ENCODE data around the gene HIRA.
A peak's percentile ranks its signal among the peaks of the same experiment; 100 is the strongest.

The HIRA gene

GRCh38 chr22:19295733-19296132 is 135.8 kb downstream of the HIRA start:
- Histone ChIP-seq H3K27ac (ENCODE audit: low read depth, low read length) (no peak overlapping the region), H3K4me3 (ENCODE audit: low read length) (no peak overlapping the region), H3K36me3 (ENCODE audit: control insufficient read depth, insufficient read depth, low read length) (no peaks in the 10 kb centered on the region), H3K4me1 (ENCODE audit: control insufficient read depth, insufficient read depth, low read length) (no peaks in the 10 kb centered on the region), H3K27me3 (ENCODE audit: control insufficient read depth, insufficient read depth, low read length) (no peaks in the 10 kb centered on the region), H3K9ac (ENCODE audit: low read length) (no peak overlapping the region)

GRCh38 chr22:19292458-19293230 is 138.9 kb downstream of the HIRA start:
- H3K27ac ChIP-seq (ENCODE audit: low read depth, low read length) = no peak overlapping the region
- H3K27me3 ChIP-seq (ENCODE audit: control insufficient read depth, insufficient read depth, low read length) = no peaks in the 10 kb centered on the region
- no peaks in the 10 kb centered on the region for H3K4me1 ChIP-seq (ENCODE audit: control insufficient read depth, insufficient read depth, low read length)
- peak overlapping the region; percentile 75 for H3K4me3 ChIP-seq (ENCODE audit: low read length)
- H3K36me3 ChIP-seq (ENCODE audit: control insufficient read depth, insufficient read depth, low read length) = no peaks in the 10 kb centered on the region
- H3K9ac ChIP-seq (ENCODE audit: low read length) = no peak overlapping the region

GRCh38 chr22:19291580-19292457 is 139.7 kb downstream of the HIRA start, which contains the start of gene CLTCL1:
Gene CLTCL1, minus strand, starts transcription at chr22:19291719. Its CDS starts 78 bp downstream, at chr22:19291641.
- Histone ChIP-seq H3K4me1 (ENCODE audit: control insufficient read depth, insufficient read depth, low read length) (no peaks in the 10 kb centered on the region), H3K9ac (ENCODE audit: low read length) (peak within 1 kb of the TSS; percentile 29), H3K4me3 (ENCODE audit: low read length) (peak within 1 kb of the TSS; percentile 75), H3K36me3 (ENCODE audit: control insufficient read depth, insufficient read depth, low read length) (no peaks in the 10 kb centered on the region), H3K27ac (ENCODE audit: low read depth, low read length) (peak within 1 kb of the TSS; percentile 45), H3K27me3 (ENCODE audit: control insufficient read depth, insufficient read depth, low read length) (no peaks in the 10 kb centered on the region)

- Histone ChIP-seq H3K27me3 (ENCODE audit: control insufficient read depth, insufficient read depth, low read length) (no peaks in the 10 kb centered on the region), H3K9ac (ENCODE audit: low read length) (no peak overlapping the region), H3K4me3 (ENCODE audit: low read length) (peak overlapping the region; percentile 72), H3K36me3 (ENCODE audit: control insufficient read depth, insufficient read depth, low read length) (no peaks in the 10 kb centered on the region), H3K4me1 (ENCODE audit: control insufficient read depth, insufficient read depth, low read length) (no peaks in the 10 kb centered on the region), H3K27ac (ENCODE audit: low read depth, low read length) (no peak overlapping the region)
Observed at GRCh38 chr22:19291218-19291579, 140.3 kb downstream of the HIRA start.

DNA sequence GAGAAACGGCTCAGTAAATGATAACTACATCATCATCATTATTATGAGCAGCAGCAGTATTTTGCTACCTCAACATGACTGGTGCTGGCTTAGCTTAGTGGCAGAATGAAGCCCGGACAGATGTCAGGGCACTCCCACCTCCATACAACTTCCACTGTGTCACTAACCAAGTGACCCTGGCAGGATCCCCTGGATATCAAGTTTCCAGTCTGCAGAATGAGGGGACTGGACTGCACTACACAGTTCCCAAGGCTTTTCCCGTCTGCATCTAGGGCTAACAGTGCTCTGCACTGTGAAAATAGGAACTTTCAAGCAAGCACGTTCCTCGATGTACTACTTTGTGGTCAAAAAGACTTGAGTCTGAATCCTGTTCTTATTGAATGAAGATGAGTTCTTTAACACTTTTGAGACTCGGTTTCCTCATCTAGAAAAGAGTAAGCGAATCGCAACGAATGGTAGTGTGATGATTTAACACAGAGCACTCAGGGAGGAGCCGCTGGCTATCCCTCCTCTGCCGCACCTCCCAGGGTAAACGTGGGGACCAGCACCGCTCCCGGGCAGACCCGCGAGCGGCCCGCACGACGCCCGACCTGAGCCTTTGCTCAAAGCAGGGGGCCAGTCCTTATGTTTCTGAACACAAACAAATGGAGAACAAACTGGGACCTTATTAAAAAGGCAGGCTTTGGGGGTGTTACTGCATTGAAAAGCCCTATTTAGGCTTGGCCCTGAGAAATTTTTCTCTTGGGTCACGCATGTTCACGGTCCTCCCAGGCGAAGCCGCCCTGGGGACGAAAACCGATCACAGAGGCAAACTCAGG is 140.9 kb downstream of the HIRA start:
- Histone ChIP-seq H3K4me3 (ENCODE audit: low read length) (peak overlapping the region; percentile 72), H3K9ac (ENCODE audit: low read length) (no peak overlapping the region), H3K27ac (ENCODE audit: low read depth, low read length) (no peak overlapping the region), H3K27me3 (ENCODE audit: control insufficient read depth, insufficient read depth, low read length) (no peaks in the 10 kb centered on the region), H3K36me3 (ENCODE audit: control insufficient read depth, insufficient read depth, low read length) (no peaks in the 10 kb centered on the region), H3K4me1 (ENCODE audit: control insufficient read depth, insufficient read depth, low read length) (no peaks in the 10 kb centered on the region)

DNA sequence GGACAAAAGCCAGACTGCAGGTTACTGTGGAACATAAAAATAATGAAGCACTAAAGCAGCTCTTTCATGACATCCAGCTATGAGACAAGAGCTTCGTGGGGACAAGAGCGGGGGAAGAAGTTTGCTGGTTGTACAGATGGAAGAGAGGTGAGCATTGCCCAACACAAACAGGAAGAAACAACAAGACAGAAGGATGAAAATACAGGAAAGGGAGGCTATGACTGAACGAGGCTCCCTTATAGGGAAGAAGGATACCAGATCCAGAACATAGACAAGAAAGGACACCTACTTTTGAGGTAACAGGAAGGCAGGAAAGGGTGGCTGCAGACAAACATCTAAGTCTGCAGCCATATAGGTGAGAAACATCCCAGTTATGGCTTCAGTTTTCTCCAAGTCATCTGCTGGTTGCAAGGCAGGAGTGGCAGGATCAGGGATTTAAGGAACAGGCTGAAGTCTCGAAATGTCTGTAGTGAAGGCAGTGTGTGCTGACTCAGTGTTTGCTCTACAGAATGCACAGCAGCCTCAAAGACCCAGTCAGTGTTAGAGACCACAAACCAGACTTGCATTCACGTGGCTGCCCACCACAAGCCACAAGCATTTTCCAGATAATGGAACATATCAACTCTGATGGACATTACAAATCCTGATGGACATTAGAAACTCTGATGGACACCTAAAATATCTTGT is 141.9 kb downstream of the HIRA start:
- no peaks in the 10 kb centered on the region for H3K27me3 ChIP-seq (ENCODE audit: control insufficient read depth, insufficient read depth, low read length)
- no peak overlapping the region for H3K4me3 ChIP-seq (ENCODE audit: low read length)
- no peaks in the 10 kb centered on the region for H3K36me3 ChIP-seq (ENCODE audit: control insufficient read depth, insufficient read depth, low read length)
- no peak overlapping the region for H3K9ac ChIP-seq (ENCODE audit: low read length)
- no peak overlapping the region for H3K27ac ChIP-seq (ENCODE audit: low read depth, low read length)
- H3K4me1 ChIP-seq (ENCODE audit: control insufficient read depth, insufficient read depth, low read length) = no peaks in the 10 kb centered on the region

DNA sequence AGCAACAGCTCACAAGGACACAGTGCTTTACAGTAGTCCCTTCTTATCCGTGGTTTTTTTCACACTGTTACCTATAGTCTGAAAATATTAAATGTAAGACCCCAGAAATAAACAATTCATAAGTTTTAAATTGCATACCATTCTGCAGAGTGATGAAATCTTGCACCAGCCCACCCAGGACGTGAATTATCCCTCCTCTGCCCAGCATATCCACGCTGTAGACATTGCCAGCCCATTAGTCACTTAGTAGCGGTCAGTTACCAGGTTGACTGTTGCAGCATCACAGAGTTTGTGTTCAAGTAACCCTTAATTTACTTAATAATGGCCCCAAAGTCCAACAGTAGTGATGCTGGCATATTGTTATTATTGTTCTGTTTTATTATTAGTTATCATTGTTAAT is 143.6 kb downstream of the HIRA start:
- Histone ChIP-seq H3K4me1 (ENCODE audit: control insufficient read depth, insufficient read depth, low read length) (no peaks in the 10 kb centered on the region), H3K9ac (ENCODE audit: low read length) (no peak overlapping the region), H3K4me3 (ENCODE audit: low read length) (no peak overlapping the region), H3K27ac (ENCODE audit: low read depth, low read length) (no peak overlapping the region), H3K36me3 (ENCODE audit: control insufficient read depth, insufficient read depth, low read length) (no peaks in the 10 kb centered on the region), H3K27me3 (ENCODE audit: control insufficient read depth, insufficient read depth, low read length) (no peaks in the 10 kb centered on the region)

- H3K27me3 ChIP-seq (ENCODE audit: control insufficient read depth, insufficient read depth, low read length) = no peaks in the 10 kb centered on the region
- H3K4me3 ChIP-seq (ENCODE audit: low read length) = no peak overlapping the region
- no peaks in the 10 kb centered on the region for H3K36me3 ChIP-seq (ENCODE audit: control insufficient read depth, insufficient read depth, low read length)
- no peaks in the 10 kb centered on the region for H3K4me1 ChIP-seq (ENCODE audit: control insufficient read depth, insufficient read depth, low read length)
- no peak overlapping the region for H3K27ac ChIP-seq (ENCODE audit: low read depth, low read length)
- H3K9ac ChIP-seq (ENCODE audit: low read length) = no peak overlapping the region
Observed at GRCh38 chr22:19287076-19287707, 144.3 kb downstream of the HIRA start.

DNA sequence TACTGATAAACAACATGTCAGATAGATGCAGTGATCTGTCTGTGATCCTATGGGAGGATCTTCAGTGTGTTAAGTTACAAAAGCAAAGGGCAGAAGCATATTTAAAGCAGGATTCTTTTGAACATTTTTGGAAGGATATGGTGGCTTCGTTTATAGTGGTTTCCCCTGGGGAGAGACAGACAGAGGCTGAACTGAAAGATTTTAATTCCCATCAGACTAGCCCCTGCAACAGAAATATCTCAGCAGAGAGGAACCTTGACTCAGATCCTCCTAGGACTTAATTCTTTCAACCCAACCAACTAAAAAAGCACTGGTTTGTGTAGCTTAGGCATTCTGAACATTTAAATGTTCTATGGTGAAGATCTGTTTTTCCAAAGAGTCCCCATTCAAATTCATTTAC is 145.7 kb downstream of the HIRA start:
- H3K27me3 ChIP-seq (ENCODE audit: control insufficient read depth, insufficient read depth, low read length) = no peaks in the 10 kb centered on the region
- H3K4me3 ChIP-seq (ENCODE audit: low read length) = no peak overlapping the region
- no peaks in the 10 kb centered on the region for H3K36me3 ChIP-seq (ENCODE audit: control insufficient read depth, insufficient read depth, low read length)
- no peaks in the 10 kb centered on the region for H3K4me1 ChIP-seq (ENCODE audit: control insufficient read depth, insufficient read depth, low read length)
- H3K27ac ChIP-seq (ENCODE audit: low read depth, low read length) = no peak overlapping the region
- H3K9ac ChIP-seq (ENCODE audit: low read length) = no peak overlapping the region

Measured in rectal smooth muscle tissue (tissue), 1 donor.